GM18519 (cell line): ENCODE results near the gene TTLL12.

ENCODE experiments used
- ATAC-seq: cut with Tn5 transposase; IDR thresholded peaks from one replicate; pipeline ENCODE4 v1.9.1; 2021; ENCODE audit warnings: mild to moderate bottlenecking, moderate library complexity; ENCODE audit not compliant: unreplicated experiment, low FRiP score

The TTLL12 gene

DNA sequence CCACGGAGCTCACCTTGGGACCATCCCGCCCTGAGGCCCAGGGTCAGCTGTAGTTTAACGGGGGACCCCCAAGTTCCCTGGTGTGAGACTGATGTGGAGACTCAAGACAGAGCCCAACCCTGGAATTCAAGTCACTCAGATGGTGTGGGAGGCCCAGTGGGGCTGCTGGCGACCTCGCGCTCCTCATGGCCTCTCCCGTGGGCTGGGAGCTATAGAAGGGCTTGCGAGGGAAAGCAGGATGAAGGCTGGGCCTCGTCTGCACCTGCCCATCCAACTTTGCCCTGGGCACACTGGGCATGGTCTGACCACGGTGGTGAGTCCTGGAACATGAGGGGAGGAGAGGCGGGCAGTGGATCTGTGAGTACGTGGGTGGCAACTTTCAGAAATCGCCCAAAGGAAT, 13.6 kb upstream of the TTLL12 start:
- ATAC-seq, result no peak

DNA sequence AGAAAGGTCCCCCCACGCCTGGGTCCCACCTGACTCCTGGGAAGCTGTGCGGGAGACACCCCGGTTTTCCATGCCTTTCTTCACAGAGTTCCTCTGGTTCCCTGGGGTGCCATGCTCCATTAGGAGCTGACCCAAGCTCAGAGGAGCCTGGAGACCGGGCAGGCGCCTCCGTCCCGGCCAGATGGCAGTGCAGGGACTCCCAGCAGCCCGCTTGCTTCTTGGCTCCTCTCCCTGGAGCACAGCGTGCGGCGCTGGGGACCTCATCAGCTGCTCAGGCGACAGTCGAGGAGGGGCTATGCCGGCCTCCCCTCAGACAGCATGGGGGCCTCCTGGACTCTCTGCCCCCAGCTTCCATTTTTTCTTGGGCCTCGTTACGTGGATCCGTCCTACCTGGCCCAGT, 13.1 kb upstream of the TTLL12 start:
- no peak for ATAC-seq

DNA sequence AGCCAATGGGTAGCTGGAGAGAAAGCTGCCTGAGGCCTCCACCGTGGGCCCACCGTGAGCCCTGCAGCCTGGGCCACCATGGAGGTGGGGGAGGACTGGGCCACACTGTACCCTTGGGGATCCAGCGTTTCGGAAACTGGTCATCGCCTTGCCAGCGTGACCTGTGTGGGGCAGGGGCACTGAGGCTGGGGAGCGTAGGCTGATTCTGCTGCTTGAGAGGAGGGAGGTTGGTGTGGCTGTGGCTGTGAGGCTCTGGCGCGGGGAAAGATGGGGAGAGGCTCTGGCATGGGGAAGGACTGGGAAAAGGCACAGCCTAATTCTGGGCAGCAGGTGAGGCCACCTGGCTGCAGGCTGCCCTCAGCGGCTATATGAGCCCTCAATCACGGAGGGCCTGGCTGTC, 12.6 kb upstream of the TTLL12 start:
- ATAC-seq, result no peak

DNA sequence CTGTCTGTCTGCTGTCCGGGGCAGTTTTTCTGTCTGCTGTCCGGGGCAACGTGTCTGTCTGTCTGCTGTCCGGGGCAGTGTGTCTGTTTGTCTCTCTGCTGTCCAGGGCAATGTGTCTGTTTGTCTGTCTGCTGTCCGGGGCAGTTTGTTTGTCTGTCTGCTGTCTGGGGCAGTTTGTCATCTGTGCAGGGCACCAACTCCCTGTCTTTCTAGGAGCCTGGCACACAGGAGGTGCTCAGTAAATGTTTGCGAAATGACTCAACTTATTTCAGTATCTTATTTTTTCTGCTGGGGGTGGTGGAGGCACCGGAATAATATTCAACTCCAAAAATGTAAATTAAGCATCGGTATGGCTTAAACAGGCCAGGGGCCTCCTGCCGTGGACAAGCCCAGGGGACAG, 12.0 kb upstream of the TTLL12 start:
- ATAC-seq, result no peak

DNA sequence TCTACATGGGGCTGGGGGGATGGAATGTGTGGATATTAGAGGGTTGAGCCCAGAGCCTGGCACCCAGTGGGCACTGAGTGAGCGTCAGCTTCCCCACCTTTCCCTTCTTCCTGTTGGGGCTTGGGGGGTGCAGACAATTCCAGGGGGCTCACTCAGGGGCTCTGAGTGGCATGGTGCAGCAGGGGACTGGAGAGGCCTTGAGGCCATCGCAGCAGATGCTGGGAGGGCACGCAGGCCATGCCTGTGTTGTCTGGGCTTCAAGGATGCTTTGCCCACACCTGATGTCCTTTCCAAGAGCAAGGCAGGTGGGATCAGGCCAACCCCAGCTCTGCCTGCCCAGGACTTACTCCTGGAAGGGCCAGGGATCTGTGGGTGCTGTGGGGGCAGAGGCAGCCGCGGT, 11.2 kb upstream of the TTLL12 start:
- no peak for ATAC-seq

DNA sequence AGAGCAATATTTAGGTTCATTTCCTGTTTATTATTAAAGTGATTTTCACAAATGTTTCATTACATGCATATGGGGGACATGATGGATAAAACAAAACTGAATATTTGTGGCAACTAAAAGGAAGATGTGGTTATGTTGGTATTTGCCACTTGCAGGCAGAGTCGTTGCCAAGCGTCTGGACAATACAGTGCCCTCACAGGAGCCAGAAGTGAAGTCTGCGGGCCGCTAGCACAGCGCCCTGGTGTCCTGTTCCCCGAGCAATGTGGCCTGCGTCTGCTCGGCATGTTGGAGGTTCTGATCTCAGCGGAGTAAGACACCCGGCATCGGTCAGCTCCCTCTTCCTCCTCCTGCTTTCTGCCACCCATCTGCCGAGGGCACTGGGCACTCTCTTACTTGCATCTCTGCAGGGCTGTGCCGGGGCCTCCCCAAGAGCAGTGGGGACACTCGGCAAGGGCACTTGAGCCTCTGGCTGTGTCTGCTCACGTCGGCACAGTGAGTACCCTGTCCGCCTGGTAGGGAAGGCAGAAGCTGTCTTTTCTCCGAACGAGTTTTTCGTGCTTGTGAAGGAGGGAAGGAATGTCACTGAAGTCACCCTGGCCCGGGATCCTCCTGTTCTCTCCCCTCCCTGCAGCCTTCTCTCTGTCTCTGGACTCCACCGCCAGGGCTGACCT, 10.5 kb upstream of the TTLL12 start:
- no peak for ATAC-seq

DNA sequence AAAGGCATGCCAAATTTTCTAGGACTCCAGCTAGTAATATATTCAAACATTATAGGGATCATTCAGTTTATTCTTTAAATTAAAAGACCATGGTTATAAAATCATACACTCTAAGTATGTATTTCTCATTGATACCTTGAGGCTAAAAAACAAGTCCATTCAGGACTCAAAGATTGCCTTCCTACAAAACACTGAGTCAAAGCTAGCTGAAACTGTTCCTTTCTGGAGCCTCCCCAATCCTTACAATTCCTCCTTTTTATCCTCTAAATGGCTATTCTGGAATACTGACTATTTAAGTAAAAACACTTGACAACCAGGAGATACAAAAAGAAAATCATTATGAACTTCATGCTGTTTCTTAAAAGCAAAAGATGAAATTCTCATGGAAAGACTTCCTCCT, 4.9 kb upstream of the TTLL12 start:
- ATAC-seq, result no peak

DNA sequence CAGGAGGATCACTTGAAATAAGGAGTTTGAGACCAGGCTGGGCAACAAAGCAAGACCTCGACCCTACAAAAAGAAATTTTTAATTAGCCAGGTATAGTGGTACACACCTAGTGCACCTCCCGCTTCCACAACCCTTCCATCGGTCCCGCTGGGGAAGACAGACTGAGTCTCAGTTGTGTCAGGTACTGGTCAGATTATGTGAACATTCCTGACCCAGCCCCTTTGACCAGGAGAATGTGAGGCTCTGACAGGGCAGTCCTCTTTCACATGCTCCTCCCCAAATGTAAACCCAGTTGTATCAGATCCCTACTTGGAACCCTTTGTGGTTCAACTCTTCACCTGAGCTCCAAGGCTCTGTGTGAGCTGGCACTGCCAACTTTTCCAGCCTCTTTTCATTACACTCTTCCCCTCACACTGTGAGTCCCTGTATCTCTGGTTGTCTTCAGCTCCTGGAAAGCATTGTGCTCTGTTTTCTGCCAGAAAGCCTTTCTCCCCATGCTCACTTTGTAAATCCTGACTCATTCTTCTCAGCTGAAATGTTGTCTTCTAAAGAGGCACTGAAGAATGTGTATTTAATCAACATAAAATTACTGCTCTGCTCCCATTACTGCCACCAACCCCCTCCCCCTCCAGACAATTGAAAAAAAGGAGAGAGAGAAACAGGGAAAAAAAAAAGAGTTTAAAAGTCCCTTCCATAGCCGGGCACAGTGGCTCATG, 2.1 kb upstream of the TTLL12 start:
- ATAC-seq, result no peak

DNA sequence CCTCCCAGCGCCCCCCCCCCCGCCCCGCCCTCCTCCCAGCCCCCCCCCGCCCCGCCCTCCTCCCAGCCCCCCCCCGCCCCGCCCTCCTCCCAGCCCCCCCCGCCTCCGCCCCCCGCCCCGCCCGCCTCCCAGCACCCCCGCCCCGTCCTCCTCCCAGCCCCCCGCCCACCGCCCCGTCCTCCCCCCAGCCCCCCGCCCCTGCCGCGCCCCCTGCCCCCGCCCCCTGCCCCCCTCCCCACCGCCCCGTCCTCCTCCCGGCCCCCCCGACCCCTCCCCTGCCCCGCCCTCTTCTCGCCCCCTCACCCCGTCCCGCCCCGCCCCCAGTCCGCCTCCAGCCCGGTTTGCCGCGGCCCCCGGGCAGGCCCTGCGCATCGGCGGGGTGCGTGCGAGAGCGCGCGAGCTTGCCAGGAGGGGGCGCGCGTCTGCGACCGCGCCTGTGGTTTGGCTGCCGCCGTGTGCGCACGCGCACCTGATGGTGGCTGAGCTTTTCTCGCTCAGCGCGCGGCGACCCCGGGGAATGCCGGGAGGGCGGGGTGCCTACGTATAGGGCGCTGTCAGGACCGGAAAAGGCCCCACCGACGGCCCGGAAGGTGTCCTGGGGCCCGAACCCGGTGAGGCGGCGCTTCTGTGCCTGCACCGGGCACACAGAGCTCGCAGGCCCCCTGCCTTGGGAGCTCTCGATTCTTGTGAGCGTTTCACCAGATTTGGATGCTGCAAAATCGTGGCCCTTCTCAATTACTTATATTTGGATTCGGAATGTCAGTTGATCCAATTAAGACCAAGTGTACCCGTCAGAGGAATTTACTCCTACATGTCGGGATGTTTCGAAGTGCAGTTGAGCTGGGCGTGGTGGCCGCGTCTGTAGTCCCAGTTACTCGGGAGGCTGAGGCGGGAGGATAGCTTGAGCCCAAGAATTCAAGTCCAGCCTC, 501 bp upstream of the TTLL12 start:
- ATAC-seq, result peak; percentile 82

DNA sequence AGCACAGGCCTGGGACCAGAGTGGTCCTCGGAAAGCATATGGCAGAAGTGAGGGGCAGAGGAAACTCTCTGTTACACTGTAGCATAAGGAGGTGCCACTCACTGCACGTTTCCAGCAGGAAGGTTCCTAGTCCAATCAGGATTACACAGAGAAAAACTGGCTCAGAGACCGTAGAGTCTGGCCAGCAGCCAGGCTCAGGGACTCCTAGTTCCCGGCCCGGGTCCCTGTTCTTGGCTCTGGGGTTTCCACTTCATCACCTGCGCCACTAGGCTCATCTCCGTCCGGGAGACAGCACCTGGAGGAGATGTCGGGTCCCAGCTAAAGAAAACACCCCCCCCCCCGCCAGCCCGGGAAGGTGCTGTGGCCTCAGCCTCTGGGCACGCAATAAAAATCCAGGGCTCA, 1.1 kb downstream of the TTLL12 start:
- ATAC-seq, result no peak

DNA sequence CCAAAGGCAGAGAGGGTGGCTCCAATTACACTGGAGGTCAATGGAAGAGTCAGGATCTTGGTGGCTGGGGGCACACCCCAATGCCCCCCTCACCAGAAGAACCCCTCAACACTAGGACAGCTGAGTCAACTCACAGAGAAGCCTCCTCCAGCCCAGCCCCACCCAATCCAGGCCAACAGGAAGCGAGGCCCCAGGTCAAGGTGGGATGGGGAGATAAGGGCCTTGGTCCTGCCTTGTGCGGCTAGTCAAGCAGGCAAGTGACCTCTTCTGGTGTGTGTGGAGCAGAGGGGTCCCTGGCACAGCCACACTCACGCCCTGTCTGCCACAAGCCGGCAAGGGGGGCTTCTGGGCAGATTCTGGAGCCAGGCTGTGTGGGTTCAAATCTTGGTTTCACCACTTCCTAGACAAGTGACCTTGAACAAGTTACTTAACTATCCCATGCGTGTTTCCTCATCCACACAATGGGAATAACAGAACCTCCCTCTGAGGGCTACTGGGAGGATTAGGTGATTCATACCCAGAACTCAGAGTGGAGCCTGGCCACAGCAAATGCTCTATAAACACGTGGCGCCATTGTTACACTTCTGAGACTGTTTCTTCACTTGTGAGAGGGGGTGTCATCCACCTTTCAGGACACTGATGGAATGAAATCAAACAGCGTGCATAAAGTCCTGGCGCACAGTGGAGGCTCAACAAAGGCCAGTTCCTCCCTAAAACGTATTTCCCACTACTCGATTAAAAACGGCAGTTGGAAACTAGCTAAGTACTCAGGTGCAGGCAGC, 3.2 kb downstream of the TTLL12 start:
- no peak for ATAC-seq

DNA sequence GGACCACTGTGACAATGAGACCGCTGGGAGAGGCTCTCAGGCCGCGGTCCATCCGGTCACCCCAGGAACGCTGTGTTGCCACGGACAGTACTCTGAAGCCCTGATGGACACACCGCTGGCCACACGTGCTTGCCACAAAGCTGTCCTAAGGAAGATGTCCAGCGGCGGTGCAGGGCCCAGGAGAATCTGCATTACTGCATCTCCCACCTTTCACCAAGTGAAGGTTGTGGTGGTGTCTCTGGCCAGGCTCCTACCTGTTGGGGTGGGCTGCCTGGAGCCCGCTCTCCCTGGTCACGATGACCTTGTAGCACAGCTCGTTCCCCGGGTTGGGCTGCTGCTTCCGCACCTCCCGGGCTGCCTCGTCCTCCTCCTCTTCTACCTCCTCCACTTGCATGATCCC, 4.2 kb downstream of the TTLL12 start:
- no peak for ATAC-seq

DNA sequence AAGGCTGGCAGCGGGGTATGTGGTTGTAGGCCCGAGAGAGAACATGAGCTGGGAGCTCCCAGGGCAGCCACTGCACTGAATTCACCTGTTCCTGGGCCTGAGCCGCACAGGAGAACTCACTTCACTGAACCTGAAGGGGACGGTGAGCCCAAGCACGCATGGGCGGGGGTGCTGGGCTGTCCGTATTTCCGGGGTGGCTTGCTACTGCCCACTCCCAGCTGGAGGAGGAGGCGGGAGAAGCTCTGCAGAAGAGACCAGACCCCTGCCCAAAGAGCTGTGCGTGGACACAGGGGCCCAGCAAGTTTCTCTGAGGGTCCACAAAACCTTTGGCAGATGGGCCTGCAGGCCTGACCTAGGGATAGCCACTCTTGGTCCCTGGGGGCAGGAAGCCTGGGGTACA, 4.8 kb downstream of the TTLL12 start:
- no peak for ATAC-seq

DNA sequence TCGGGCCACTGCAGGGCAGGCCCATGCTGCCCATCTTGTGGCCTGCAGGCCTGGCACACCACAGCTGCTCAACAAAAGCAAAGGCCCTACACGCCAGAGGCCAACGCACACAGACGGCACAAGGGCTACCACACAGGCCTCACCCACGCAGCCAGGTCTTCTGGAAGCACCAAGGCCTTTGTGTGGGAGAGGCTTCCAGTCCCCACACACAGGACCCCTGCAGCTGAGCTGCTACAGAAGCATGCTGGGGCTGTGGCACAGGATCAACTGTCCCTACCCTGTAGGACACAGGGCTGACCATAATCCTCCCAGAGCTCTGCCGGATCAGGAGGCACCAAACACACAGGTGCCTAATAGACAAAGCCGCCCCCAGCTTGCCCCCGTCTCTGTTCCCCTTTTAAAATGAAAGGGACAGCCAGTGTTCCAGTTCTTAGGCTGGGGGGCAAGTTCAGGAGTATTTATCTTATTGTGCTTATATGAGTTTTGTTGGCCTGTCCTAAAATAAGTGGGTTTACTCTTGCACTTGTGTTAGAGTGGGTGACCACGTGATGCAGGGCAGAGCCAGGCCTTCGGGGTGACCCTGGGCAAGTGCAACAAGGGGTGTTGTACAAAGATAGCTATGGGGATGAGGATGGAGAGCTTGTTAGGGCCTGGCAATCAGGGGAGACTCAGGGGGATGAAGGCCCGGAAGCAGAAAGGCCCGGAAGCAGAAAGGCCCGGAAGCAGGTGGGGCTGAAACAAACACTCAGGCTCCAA, 5.4 kb downstream of the TTLL12 start:
- no peak for ATAC-seq

DNA sequence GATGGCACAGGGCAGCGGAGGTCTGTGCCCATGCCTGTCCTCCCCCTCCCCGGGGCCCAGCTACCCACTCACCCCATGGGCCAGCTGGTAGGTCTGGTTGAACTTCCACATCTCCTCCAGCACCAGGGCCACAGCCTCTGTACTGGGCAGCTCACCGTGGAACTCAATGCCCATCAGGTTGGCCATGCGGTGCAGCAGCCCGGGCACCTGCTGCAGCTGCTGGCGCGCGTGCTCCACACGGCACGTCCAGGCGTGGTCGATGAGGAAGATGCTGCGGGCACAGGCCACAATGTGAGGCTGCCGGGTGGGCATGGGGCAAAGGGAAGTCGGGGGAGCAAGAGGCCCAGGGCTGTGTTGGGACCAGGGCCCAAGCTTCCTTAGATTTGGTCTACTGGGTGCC, 6.3 kb downstream of the TTLL12 start:
- ATAC-seq, result no peak

DNA sequence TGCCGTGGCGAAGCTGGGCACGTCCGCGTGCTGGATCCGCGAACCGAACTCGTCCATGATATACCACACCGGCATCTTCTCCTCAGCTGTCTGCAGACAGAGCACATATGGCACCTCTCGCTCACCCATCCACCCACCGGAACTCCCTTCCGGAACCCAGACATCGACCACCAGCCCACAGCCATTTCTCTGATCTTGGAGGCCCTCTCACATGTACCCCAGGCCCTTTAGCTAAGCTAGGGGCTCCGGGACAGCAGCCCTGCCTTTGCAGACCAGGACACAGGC, 7.1 kb downstream of the TTLL12 start:
- ATAC-seq, result no peak

DNA sequence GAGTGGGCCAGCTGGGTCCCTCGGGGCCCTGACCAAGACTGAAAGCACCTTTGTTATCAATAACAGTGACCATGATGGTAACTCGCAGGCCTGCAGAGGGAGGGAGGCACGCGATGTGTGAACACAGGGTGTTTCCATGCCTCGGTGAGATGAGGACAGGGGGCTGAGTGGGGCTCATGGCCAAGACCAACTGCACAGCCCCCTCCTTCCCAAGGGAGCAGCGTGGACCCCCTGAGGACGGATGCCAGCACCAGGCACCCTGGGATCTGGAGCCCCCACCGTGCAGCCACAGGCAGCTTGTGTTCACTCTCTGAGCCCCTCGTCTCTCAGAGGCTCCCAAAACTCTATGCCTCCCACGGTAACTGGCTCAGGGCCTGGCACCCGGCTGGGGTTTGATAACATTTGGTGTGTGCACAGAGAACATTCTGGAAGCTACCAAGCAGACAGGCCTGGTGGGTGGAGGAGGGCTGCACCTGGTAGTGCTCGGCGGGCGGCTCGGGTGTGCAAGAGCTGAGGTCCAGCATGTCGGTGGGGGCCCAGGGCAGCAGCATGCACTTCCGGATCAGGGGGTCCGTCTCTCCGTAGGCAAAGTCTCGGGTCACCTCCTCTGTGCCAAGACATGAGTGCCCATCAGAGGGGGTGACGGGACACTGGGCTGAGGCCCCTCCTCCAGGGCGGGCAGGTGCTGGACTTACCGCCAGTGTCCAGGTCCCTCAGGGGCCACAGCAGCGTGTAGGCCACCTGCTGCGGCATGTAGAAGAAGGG, 7.6 kb downstream of the TTLL12 start:
- no peak for ATAC-seq

DNA sequence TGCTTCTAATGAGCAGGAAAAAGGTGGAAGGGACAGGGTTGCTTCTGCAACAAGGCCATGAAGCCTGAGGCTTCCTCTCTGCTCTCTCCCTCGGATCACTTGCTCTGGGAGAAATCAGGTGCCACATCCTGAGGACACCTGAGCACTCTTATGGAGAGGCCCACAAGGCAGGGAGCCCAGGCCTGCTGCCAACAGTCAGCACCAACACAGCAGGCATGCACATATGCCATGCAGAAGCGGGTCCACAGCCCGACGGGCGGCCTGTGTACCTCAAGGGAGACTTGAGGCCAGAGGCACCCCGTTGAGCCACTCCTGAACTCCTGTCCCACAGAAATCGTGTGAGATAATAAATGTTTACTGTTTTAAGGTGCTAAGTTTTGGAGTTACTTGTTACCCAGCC, 9.5 kb downstream of the TTLL12 start:
- ATAC-seq, result no peak

DNA sequence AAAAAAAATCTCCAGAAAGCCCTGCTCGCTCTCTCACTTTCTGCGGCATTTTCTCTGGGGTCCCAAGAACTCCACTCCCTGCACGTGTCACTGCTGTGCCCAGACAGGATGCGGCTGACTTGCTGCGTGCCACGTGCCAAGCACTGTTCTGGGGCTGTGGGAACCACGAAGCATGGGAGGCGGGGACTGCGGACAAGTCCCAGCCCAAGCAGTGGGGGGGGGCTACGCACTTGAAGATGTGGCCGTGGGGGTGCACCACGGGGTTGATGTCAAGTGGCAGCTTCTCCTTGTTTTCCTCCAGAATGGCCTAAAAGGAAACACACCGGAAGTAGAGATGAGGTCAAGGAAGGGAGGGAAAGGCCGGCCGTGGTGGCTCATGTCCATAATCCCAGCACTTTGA, 10.8 kb downstream of the TTLL12 start:
- ATAC-seq, result no peak
